ENCODE measurements around the gene SASH1.

SASH1 gene

GRCh38 chr6:148464319-148465010 lies 121.8 kb downstream of the SASH1 start:
- DNase-seq, result peak; percentile 22

- no peak for DNase-seq
Observed at GRCh38 chr6:148465011-148465335, 122.3 kb downstream of the SASH1 start.

- DNase-seq, result no peak
Observed at GRCh38 chr6:148465670-148466069, 123.0 kb downstream of the SASH1 start.

DNA sequence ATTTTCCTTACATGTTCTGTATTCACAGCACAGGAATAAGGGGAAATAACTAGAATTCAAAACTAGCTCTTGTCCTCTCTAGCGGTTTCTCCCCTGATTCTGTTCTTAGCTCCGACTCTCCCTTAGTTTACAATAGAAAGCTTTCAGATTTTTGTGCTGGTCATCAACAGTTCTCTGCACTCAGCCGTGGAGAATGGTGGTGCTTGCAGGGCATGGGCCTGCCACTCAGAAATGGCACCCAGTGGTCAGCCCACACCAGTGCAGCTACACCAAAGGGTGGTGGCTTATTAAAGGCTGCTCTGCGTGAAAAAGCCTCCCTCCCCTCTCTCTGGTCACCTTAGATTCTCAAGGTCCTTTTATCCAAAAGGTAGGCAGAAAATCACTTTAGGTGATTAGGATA lies 123.5 kb downstream of the SASH1 start:
- DNase-seq, result no peak

GRCh38 chr6:148467926-148468325 lies 125.3 kb downstream of the SASH1 start:
- DNase-seq, result no peak

GRCh38 chr6:148470156-148470555 lies 127.5 kb downstream of the SASH1 start:
- no peak for DNase-seq

- DNase-seq, result no peak
Observed at GRCh38 chr6:148470606-148471465, 128.2 kb downstream of the SASH1 start.

GRCh38 chr6:148471624-148472159 lies 129.1 kb downstream of the SASH1 start:
- DNase-seq, result no peak

DNA sequence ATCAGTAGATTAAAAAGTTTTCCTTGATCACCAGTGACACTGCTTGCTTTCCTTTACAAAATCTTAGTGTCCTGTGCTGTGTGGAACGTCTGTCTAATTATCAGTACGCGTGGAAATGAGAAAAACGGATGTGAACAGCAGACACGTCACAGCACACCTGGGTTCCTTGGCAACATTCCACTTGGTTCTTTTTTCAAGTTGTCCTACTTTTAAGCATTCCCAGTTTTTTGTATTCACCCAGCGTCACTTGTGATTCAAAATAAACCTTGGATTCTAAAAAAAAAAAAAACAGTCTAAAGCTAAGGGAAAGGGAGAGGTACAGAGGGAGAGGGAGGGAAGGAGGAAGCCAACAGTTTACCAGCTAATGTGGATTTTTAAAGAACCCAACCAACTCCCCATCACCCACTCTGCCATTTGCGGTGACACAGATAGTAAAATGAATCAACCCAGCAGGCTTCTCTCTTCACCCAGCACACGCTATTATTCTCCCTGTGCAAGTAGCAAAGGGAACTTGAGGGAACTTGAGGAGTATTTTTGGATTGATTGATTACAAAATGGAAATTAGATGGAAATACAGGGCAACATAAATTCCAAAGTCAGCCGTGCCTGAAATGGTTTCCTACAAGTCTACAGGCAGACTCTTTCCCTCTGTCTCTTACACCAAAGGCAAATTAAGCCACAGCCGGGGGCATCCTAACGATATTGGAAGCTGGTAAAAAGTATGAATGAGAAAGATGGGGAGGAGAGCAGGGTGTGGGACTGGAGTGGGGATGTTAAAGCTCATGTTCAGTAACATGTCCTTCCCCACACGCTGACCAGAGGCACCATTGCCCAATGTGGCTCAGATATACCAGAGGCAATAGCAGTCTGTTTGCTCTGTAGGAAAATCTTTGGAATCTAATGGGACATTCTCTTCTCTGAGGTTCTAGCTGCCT lies 129.8 kb downstream of the SASH1 start:
- DNase-seq, result no peak

- no peak for DNase-seq
Observed at GRCh38 chr6:148479497-148479896, 136.9 kb downstream of the SASH1 start.

GRCh38 chr6:148487461-148487860 lies 144.8 kb downstream of the SASH1 start:
- no peak for DNase-seq

DNA sequence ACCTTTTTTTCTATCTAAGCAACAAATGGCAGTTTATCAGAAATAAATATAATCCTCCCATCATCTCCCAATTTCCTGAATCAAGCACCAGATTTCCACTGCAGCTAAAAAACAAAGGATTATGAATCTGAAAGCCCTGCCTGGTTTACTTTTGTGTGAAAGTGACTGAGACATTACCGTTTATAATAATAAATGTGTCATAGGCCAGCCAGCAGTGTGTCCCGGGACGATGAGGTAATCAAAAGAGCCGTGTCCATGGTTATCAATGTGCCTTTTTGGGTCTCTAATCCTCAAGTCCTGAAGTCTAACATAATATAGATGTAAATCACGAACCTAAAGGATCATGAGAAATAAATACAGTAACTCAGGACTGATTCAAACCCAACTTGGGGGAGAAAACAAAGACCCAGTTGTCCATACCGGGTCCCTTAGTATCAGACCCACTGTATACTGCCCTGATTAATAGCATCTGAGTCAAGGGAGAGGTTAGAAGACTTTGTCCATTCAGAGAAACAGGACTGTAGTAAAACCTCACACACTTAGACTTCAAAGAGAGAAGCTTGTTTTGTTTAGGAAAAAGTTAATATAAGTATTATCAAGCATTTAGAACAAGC lies 149.1 kb downstream of the SASH1 start:
- no peak for DNase-seq

DNA sequence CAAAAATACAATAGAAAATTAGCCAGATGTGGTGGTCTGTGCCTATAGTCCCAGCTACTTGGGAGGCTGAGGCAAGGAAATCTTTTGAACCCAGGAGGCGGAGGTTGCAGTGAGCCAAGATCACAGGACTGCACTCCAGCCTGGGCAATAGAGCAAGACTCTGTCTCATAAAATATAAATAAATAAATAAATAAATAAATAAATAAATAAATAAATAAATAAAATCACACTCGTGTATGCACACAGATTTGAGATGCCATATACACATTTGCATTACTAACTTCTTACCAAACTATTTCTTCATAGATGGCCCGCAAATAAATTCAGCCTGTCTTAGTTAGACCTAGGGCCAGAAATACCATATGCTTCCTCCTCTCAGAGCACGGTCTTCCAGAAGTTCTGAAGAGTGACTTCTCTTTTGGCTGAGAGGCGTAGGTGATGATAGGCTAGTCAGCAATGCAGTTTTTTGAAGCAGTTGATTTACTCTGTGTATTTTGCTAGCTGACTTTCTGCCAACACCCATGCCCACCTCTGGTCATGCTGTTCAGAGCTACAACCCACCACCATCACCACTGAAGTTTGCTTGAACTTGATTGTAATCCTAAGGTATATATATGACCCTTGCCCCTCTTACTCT lies 150.1 kb downstream of the SASH1 start:
- no peak for DNase-seq

- no peak for DNase-seq
Observed at GRCh38 chr6:148493424-148493823, 150.8 kb downstream of the SASH1 start.

- DNase-seq, result no peak
Observed at GRCh38 chr6:148494226-148494625, 151.6 kb downstream of the SASH1 start.

DNA sequence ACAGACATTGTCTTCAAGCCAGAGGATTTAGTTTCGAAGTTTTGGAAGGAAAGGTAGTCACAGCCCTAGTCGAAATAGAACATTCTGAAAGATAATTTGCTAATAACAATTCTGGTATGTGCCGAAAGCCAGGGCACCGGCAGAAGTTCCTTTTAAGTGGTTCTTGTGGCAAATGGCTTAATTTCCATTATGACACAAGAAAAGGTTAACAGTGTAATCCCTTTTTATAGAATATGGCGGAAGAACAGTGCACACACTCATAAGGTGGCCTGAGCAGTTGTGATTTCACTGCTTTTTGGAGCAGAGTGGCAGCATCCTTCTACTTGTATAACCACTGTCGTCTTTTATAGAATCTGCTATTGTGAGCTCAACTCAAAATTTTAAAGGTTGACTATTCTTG lies 152.4 kb downstream of the SASH1 start:
- DNase-seq, result no peak

GRCh38 chr6:148497257-148497656 lies 154.6 kb downstream of the SASH1 start:
- DNase-seq, result no peak

GRCh38 chr6:148497717-148498116 lies 155.1 kb downstream of the SASH1 start:
- no peak for DNase-seq

- no peak for DNase-seq
Observed at GRCh38 chr6:148500402-148500801, 157.8 kb downstream of the SASH1 start.

DNA sequence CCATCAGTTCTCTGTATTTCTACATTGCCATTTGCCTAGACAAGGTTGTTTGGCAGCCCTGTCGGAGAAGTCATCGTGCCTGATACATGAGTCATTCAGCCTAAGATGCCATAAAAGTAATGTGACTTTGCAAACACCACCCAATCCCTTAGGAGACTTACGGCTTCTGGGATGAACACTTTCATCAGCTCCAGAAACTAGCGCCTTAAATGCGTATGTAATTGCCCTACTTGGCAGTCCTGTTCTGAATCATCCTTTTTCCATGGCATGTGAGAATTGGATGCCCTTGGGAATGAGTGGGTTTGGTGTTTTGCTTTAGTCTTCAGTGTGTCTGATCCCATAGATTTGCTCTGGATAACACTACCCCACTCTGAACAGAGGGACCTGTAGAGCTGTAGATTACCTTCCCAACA lies 158.5 kb downstream of the SASH1 start:
- no peak for DNase-seq

GRCh38 chr6:148502083-148502772 lies 159.6 kb downstream of the SASH1 start:
- no peak for DNase-seq

DNA sequence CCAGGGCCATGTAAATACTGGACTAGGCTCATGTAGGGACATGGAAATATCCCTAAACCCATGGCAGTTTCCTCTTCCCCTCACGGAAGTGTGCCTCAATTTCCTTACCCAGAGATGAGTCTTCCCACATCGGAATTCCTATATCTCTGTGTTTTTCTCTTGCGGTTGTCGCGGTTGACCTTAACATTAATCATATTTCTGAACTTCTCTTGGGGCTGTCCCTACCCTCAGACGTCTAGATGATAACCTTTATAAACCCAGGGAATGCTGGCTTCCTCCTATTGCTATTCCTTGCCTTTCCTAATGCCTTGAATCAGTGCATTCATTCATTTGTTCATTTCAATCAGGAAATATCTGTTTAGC lies 160.1 kb downstream of the SASH1 start:
- no peak for DNase-seq

All from activated effector memory CD4-positive, alpha-beta T cell treated with Interleukin-2 at 50 U/mL for 16 hours (primary cell).